A549 (cell line): ENCODE measurements around the gene MLLT3.

Source experiments
- PHF8 ChIP-seq: fragments of 200-600 bp; sonication (generic); IDR thresholded peaks from 2 replicates; pipeline ENCODE4 v1.6.1; 2016; ENCODE audit warnings: low read depth, mild to moderate bottlenecking, antibody characterized with exemption, moderate library complexity, borderline replicate concordance
- POLR2AphosphoS2 ChIP-seq: conservative IDR thresholded peaks from 2 replicates; pipeline ENCODE4 v1.6.1; 2012; ENCODE audit warnings: low read length, improper control_type of control experiment, inconsistent platforms
- TF ChIP-seq, protein P1 (sequence below): fragments of 200-600 bp; sonication (generic); IDR thresholded peaks from 2 replicates; pipeline ENCODE4 v1.6.1; 2016; ENCODE audit warnings: antibody characterized with exemption, mild to moderate bottlenecking, moderate library complexity

DNA sequence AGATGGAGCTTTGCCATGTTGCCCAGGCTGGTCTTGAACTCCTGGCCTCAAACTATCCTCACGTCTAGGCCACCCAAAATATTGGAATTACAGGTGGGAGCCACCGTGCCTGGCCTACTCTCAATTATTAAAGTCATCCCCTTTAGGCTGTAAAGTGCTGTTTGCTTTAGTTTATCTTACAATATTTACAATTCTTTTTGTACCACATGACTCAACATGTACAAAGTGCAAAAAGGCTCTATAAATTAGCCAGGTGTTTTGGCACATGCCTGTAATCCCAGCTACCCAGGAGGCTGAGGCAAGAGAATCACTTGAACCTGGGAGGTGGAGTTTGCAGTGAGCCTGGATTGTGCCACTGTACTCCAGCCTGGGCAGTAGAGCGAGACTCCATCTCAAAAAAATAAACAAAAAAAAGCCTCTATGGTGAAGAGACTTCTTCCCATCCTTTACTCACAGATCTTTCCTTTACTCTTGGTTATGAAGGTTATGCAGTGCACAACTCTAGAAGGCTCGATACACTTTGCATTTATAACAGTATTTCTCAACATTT is 28.5 kb upstream of the MLLT3 start:
- no peak for TF ChIP-seq POLR2AphosphoS2
- TF ChIP-seq, protein P1, sequence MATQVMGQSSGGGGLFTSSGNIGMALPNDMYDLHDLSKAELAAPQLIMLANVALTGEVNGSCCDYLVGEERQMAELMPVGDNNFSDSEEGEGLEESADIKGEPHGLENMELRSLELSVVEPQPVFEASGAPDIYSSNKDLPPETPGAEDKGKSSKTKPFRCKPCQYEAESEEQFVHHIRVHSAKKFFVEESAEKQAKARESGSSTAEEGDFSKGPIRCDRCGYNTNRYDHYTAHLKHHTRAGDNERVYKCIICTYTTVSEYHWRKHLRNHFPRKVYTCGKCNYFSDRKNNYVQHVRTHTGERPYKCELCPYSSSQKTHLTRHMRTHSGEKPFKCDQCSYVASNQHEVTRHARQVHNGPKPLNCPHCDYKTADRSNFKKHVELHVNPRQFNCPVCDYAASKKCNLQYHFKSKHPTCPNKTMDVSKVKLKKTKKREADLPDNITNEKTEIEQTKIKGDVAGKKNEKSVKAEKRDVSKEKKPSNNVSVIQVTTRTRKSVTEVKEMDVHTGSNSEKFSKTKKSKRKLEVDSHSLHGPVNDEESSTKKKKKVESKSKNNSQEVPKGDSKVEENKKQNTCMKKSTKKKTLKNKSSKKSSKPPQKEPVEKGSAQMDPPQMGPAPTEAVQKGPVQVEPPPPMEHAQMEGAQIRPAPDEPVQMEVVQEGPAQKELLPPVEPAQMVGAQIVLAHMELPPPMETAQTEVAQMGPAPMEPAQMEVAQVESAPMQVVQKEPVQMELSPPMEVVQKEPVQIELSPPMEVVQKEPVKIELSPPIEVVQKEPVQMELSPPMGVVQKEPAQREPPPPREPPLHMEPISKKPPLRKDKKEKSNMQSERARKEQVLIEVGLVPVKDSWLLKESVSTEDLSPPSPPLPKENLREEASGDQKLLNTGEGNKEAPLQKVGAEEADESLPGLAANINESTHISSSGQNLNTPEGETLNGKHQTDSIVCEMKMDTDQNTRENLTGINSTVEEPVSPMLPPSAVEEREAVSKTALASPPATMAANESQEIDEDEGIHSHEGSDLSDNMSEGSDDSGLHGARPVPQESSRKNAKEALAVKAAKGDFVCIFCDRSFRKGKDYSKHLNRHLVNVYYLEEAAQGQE: no peak
- TF ChIP-seq PHF8: no peak
